ENCODE results near the gene SERTAD3. TPM values are rescaled to one million over a fixed set of nuclear protein-coding genes. Genes with fewer than 3 reads are reported as not detected.

Gene SERTAD3
- total RNA-seq, 1 experiment from 2014 or later = 30.9 TPM

GRCh38 chr19:40403262-40403984 lies 40.7 kb downstream of the SERTAD3 start:
- H3K9me3 ChIP-seq (ENCODE audit: control insufficient read depth, low read depth, low read length) = no peaks in the 10 kb centered on the region

More at GRCh38 chr19:40403262-40403984, 40.7 kb downstream of the SERTAD3 start:
- H3K56ac ChIP-seq (ENCODE audit: insufficient read length, low read depth, low read length) = no peak overlapping the region
- H3K23ac ChIP-seq (ENCODE audit: insufficient read length, low read depth, low read length) = no peak overlapping the region
- no peak overlapping the region for H4K5ac ChIP-seq (ENCODE audit: insufficient read length, low read depth, low read length)
- H4K8ac ChIP-seq (replicated peaks; ENCODE audit: insufficient read length, low read depth, low read length) = no peak overlapping the region
- Mint-ChIP-seq H3K4me3 (peak overlapping the region; percentile 73 to 93), H3K27me3 (ENCODE audit: low read depth) (peaks cover 12% of the 10 kb centered on the region), H3K36me3 (ENCODE audit: insufficient read depth in 1 of 3, low read depth in 3 of 3) (no peaks in the 10 kb centered on the region; a peak in 1 of 7 replicates), H3K9me3 (no peaks in the 10 kb centered on the region; a peak in 1 of 5 replicates), H3K4me1 (peaks cover 18 to 26% of the 10 kb centered on the region in 2 experiments), H3K27ac (peak overlapping the region; percentile 64 to 97 (median 82); a peak in 6 of 7 replicates)
- H4K91ac ChIP-seq (ENCODE audit: insufficient read length, low read depth, low read length) = no peak overlapping the region
- H3K23me2 ChIP-seq (ENCODE audit: insufficient read length, low read depth, low read length, poor library complexity, severe bottlenecking) = peaks cover 13% of the 10 kb centered on the region
- no peaks in the 10 kb centered on the region for H3K27me3 ChIP-seq (ENCODE audit: insufficient read depth, low read length)
- H3K4ac ChIP-seq (ENCODE audit: low read depth, low read length) = no peak overlapping the region
- H4K20me1 ChIP-seq (ENCODE audit: control insufficient read depth, insufficient read depth, insufficient read length) = no peaks in the 10 kb centered on the region
- 0 out of 2 replicates have a peak overlapping the region, but pooled peaks have one; percentile 72 for H3K14ac ChIP-seq (ENCODE audit: insufficient read depth, low read length)
- no peaks in the 10 kb centered on the region for H3K79me1 ChIP-seq (ENCODE audit: insufficient read depth, low read depth, low read length, poor library complexity, severe bottlenecking)
- H3T11ph ChIP-seq (ENCODE audit: low read length) = no peak overlapping the region
- WGBS (ENCODE audit: extremely low coverage, insufficient read length, low lambda C conversion rate) = no CpG with 5 or more reads among the region's 41 CpGs
- no peak for TF ChIP-seq CTCF (conservative IDR thresholded peaks at IDR 0.05)
- no peak overlapping the region for H2BK15ac ChIP-seq (ENCODE audit: low read depth, low read length)
- H3K79me2 ChIP-seq (ENCODE audit: insufficient read depth, low read length) = no peaks in the 10 kb centered on the region
- H3K27ac ChIP-seq (ENCODE audit: insufficient read length, low read depth, low read length) = no peak overlapping the region
- no peaks in the 10 kb centered on the region; the same call in 1 of the 2 replicates for H3K4me1 ChIP-seq (ENCODE audit: insufficient read depth, low read length)
- H2BK120ac ChIP-seq (ENCODE audit: low read depth, low read length, poor library complexity, severe bottlenecking) = no peak overlapping the region
- no peak overlapping the region for H2BK20ac ChIP-seq (ENCODE audit: low read depth, low read length, poor library complexity, severe bottlenecking)
- DNase-seq = peak; percentile 98
- no peak overlapping the region for H2BK12ac ChIP-seq (ENCODE audit: insufficient read length, low read depth, low read length)
- H2BK5ac ChIP-seq (ENCODE audit: insufficient read length, low read length) = no peak overlapping the region
- no peak overlapping the region for H2AFZ ChIP-seq (ENCODE audit: low read length)
- H2AK5ac ChIP-seq (ENCODE audit: insufficient read length, low read length) = no peak overlapping the region
- H3K9ac ChIP-seq (ENCODE audit: extremely low read depth, insufficient read length, low read length) = peak overlapping the region; percentile 46
- H3K18ac ChIP-seq (ENCODE audit: insufficient read length, low read depth, low read length) = peak overlapping the region; percentile 84
- H3K4me2 ChIP-seq (ENCODE audit: insufficient read depth, insufficient read length, low read length) = peak overlapping the region; percentile 77
